Nephron (organoid): ENCODE measurements around the gene FOXJ1.

Experiments
- H3K27ac Mint-ChIP-seq, 3 experiments: 2 replicates each; pipeline ENCODE4 v1.8.0; 2020; ENCODE audit warnings: mixed read lengths in 3 of 3, mild to moderate bottlenecking in 2 of 3, moderate library complexity in 1 of 3
- H3K27me3 Mint-ChIP-seq: 2 replicates; pipeline ENCODE4 v1.8.0; 2021; ENCODE audit warnings: low read depth, mild to moderate bottlenecking, moderate library complexity, mixed read lengths
- H3K36me3 Mint-ChIP-seq: 2 replicates; pipeline ENCODE4 v1.8.0; 2020; ENCODE audit warnings: low read depth, mixed read lengths
- H3K4me1 Mint-ChIP-seq: 2 replicates; pipeline ENCODE4 v1.8.0; 2020; ENCODE audit warnings: mixed read lengths
- H3K4me3 Mint-ChIP-seq, 3 experiments: 2 replicates each; pipeline ENCODE4 v1.8.0; 2020; ENCODE audit warnings: mild to moderate bottlenecking in 3 of 3, mixed read lengths in 3 of 3, moderate library complexity in 2 of 3
- H3K9me3 Mint-ChIP-seq: 2 replicates; pipeline ENCODE4 v1.8.0; 2020; ENCODE audit warnings: mixed read lengths
- CTCF ChIP-seq, 3 experiments: fragments of 200-600 bp; sonication (generic); IDR thresholded peaks; one replicate each; pipeline ENCODE4 v1.5.0; 2021; ENCODE audit warnings: antibody characterized with exemption in 3 of 3; ENCODE audit not compliant: unreplicated experiment in 3 of 3

Gene FOXJ1

DNA sequence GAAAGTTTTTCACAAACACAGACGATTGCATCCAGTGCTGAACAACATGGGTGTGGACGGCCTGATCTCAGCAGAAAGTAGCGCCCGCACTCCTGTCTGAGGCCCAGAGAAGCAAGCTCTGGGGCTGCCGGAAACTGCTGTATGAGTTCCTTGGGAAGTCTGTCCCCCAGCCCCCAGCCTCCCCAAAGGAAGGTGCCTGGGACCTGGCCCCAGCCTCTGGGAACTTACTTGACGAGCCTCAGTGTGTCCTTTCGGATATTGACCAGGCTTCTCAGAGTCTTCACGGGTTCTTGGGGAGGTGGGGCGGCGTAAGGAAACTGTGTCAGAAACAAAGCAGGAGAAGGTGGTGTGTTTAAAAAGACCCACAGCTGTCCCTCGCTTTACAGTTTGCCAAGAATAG is 32.4 kb upstream of the FOXJ1 start:
- Mint-ChIP-seq H3K27me3 (no peaks in the 10 kb centered on the region), H3K4me1 (peaks cover 4% of the 10 kb centered on the region), H3K27ac (no peak overlapping the region), H3K36me3 (peaks cover 7% of the 10 kb centered on the region), H3K9me3 (no peaks in the 10 kb centered on the region), H3K4me3 (no peak overlapping the region)
- no peak for TF ChIP-seq CTCF (IDR thresholded peaks at IDR 0.05; ENCODE audit: unreplicated experiment in 3 of 3)

GRCh38 chr17:76171706-76172105 is 30.7 kb upstream of the FOXJ1 start:
- no peaks in the 10 kb centered on the region for H3K9me3 Mint-ChIP-seq
- no peak overlapping the region for H3K27ac Mint-ChIP-seq
- TF ChIP-seq CTCF (IDR thresholded peaks at IDR 0.05; ENCODE audit: unreplicated experiment in 3 of 3): no peak
- H3K4me3 Mint-ChIP-seq: no peak overlapping the region
- peaks cover 13% of the 10 kb centered on the region for H3K36me3 Mint-ChIP-seq
- H3K27me3 Mint-ChIP-seq: no peaks in the 10 kb centered on the region
- H3K4me1 Mint-ChIP-seq: peaks cover 4% of the 10 kb centered on the region

GRCh38 chr17:76170114-76170513 is 29.1 kb upstream of the FOXJ1 start:
- H3K9me3 Mint-ChIP-seq: no peaks in the 10 kb centered on the region
- peaks cover 4% of the 10 kb centered on the region for H3K4me1 Mint-ChIP-seq
- no peak for TF ChIP-seq CTCF (IDR thresholded peaks at IDR 0.05; ENCODE audit: unreplicated experiment in 3 of 3)
- H3K36me3 Mint-ChIP-seq: peaks cover 13% of the 10 kb centered on the region
- H3K27ac Mint-ChIP-seq: no peak overlapping the region
- H3K4me3 Mint-ChIP-seq: no peak overlapping the region
- H3K27me3 Mint-ChIP-seq: no peaks in the 10 kb centered on the region

DNA sequence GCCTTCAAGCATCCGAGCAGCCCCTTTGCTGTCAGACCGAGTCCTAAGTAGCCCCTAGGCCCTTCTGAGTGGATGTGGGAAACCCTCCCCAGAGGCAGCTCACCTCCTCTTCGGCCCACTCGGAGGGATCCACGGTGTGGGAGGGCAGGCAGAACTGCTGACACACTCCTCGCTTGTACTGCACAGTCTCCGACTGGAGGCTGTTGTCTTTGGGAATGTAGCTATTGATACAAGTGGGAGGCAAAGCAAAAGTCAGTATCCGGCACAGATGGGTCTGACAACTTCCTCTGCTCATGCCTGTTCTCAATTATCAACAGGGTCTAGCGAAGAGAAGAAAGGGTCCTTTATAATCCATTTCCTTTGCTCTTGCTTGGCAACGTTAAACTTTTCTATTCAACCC is 25.9 kb upstream of the FOXJ1 start:
- H3K4me1 Mint-ChIP-seq: peaks cover 8% of the 10 kb centered on the region
- H3K4me3 Mint-ChIP-seq: no peak overlapping the region
- TF ChIP-seq CTCF (IDR thresholded peaks at IDR 0.05; ENCODE audit: unreplicated experiment in 3 of 3): no peak
- no peaks in the 10 kb centered on the region for H3K27me3 Mint-ChIP-seq
- H3K27ac Mint-ChIP-seq: peak overlapping the region in 1 of 3 experiments; percentile 51
- peaks cover 25% of the 10 kb centered on the region for H3K36me3 Mint-ChIP-seq
- H3K9me3 Mint-ChIP-seq: no peaks in the 10 kb centered on the region

DNA sequence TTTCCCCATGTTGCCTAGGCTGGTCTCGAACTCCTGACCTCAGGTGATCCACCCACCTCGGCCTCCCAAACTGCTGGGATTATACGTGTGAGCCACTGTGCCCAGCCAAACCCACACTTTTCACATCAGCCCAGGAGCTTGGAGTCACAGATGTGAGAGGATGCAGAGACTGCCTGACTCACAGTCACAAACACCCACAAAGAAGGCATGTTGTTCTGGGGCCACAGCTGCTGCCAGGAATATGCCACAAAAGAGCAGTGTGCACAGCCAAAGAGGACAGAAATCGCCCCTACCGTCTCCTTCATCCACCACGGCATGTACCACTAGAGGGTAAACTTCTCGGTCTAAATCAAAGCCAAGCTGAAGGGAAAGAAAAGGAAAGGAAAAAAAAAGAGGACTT is 25.1 kb upstream of the FOXJ1 start:
- Mint-ChIP-seq H3K27ac (peak overlapping the region in 1 of 3 experiments; percentile 19), H3K4me1 (peaks cover 8% of the 10 kb centered on the region), H3K36me3 (peaks cover 25% of the 10 kb centered on the region), H3K27me3 (no peaks in the 10 kb centered on the region), H3K9me3 (no peaks in the 10 kb centered on the region), H3K4me3 (no peak overlapping the region)
- TF ChIP-seq CTCF (IDR thresholded peaks at IDR 0.05; ENCODE audit: unreplicated experiment in 3 of 3): no peak

- TF ChIP-seq CTCF (IDR thresholded peaks at IDR 0.05; ENCODE audit: unreplicated experiment in 3 of 3): no peak
- Mint-ChIP-seq H3K27ac (peak overlapping the region; percentile 8 to 70 (median 53)), H3K4me1 (peaks cover 8% of the 10 kb centered on the region), H3K9me3 (no peaks in the 10 kb centered on the region), H3K36me3 (peaks cover 27% of the 10 kb centered on the region), H3K4me3 (no peak overlapping the region), H3K27me3 (no peaks in the 10 kb centered on the region)
These were observed 23.3 kb upstream of the FOXJ1 start for GRCh38 chr17:76164331-76164730.
